Epithelial cell of alveolus of lung (primary cell): ENCODE results near the gene FOXO4. TPM values are rescaled to one million over a fixed set of nuclear protein-coding genes. Genes with fewer than 3 reads are reported as not detected.

ENCODE experiments used
- total RNA-seq: library from RNA; depleted of rRNA; stranded (reverse); fragments of >200 nt; gene quantifications from 2 replicates; pipeline ENCODE4 v1.2.1, GENCODE V29; 2015

Gene FOXO4, protein sequence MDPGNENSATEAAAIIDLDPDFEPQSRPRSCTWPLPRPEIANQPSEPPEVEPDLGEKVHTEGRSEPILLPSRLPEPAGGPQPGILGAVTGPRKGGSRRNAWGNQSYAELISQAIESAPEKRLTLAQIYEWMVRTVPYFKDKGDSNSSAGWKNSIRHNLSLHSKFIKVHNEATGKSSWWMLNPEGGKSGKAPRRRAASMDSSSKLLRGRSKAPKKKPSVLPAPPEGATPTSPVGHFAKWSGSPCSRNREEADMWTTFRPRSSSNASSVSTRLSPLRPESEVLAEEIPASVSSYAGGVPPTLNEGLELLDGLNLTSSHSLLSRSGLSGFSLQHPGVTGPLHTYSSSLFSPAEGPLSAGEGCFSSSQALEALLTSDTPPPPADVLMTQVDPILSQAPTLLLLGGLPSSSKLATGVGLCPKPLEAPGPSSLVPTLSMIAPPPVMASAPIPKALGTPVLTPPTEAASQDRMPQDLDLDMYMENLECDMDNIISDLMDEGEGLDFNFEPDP
- total RNA-seq, result 3.6 and 6.8 TPM in 2 replicates

DNA sequence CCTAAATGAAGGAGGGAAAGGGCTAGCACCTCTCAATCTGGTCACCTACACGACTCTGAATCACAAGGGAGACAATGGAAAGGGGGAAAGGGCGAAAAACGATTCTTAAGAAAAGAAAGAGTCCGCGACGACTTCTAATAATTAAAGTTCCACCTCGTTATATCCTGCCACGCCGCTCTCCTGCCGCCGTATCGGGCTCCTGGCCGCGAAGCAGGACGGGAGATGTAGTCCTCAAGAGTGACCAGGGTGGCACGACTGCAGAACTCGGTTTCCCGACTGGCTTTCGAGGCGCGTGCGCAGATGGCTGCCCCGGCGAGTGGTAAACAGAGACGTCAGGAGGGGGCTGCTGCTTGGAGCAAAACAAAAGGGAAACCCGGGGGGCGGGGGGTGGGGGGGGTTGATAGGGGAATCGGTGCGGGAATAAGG is at the start of gene FOXO4:
FOXO4 (plus strand) TSS at position 297 of the 426 bp plus-strand sequence. CDS start 678 bp downstream, outside the sequence.

DNA sequence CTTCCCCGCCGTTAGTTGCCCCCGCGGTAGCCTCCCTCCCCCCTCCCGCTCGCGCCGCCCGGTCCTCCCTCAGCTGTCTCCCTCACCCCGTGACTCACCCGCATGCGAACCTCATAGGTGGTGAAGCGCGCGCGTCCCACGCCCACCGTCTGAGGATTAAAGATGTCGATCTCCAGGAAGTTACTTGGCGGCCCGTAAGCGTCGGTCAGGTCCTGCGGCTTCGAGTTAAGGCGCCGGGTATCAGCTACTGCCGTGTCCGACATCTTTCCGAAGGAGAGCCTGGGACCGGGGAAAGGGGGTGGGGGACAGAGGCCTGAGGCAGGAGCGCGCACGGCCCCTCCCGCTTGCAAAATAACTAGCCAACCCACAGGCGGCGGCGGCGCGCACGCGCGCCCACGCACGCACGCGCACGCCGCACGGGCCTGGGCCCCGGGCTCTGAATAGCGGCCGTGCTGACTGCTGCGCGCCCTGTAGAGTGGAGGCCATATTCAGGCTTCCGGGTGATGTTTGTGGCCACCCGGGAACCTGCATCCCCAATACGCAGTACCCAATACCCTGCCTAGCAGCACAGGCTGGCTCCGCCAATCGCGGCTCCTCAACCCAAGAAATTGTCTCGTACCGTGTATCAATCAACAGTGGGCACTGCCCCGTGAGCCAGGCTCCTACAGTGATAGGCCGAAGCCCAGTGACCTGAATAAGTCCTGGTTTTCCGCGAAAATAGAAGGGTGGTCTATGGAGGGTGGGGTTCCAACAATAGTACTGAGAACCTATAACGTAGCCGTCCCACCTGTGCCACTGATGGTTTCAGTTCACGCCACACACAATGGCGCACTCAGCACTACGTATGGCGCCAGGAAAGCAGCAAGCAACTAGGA is 27.4 kb upstream of the FOXO4 start, which contains the start of gene SNX12:
SNX12 (minus strand) TSS at position 291 of the 875 bp plus-strand sequence; CDS start at position 263, 28 bp downstream.

DNA sequence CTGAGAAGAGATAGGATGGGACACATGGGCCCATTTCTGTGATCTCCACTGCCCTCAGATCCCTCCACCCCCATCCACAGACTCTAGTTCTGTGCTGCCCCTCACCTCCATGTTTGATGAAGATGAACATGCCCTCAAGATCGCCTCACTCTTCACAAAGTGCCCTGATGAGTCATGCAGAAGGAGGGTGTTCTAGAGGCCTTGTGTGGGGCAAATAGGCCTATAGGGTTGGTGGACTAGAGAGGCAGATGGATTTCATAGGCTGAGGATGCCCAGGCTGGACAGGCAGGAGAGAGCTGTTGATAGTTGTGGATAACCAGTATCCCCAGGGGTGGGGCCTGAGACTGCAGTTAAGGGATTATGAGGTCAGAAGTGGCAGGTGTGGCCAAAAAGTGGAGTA is 10.8 kb downstream of the FOXO4 start, which contains the start of gene CXorf65:
CXorf65 (minus strand) TSS at position 314 of the 400 bp plus-strand sequence; CDS start at position 130, 184 bp downstream.

DNA sequence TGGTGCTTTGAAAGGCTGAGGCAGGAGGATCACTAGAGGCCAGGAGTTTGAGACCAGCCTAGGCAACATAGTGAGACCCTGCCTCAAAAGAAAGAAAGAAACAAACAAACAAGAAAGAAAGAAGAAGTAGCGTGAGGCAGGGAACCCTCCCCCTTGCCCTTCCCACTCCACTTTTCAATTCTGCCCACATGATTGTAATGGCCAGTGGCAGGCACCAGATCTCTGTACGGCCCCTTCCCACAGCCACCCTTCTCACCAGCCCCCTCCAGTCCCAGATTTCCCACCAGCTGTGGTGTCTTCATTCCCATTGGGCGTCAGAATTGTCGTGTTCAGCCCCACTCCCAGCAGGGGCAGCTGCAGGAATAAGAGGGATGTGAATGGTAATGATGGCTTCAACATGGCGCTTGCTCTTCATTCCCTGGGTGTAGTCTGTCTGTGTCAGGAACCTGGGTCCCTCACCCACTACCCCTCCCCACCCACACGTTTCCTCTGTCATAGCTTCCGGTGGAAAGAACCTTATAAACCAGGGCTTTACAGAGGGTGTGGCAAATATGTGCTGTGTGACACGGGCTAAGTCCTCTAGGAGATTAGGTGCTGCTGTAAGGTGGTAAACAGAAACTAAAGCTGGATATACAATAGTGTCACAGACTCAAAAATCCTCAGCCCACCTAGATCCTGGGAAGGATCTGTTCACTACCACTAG is 15.6 kb downstream of the FOXO4 start, which contains the start of gene IL2RG:
IL2RG (minus strand) TSS at position 437 of the 703 bp plus-strand sequence; CDS start at position 399, 38 bp downstream.

DNA sequence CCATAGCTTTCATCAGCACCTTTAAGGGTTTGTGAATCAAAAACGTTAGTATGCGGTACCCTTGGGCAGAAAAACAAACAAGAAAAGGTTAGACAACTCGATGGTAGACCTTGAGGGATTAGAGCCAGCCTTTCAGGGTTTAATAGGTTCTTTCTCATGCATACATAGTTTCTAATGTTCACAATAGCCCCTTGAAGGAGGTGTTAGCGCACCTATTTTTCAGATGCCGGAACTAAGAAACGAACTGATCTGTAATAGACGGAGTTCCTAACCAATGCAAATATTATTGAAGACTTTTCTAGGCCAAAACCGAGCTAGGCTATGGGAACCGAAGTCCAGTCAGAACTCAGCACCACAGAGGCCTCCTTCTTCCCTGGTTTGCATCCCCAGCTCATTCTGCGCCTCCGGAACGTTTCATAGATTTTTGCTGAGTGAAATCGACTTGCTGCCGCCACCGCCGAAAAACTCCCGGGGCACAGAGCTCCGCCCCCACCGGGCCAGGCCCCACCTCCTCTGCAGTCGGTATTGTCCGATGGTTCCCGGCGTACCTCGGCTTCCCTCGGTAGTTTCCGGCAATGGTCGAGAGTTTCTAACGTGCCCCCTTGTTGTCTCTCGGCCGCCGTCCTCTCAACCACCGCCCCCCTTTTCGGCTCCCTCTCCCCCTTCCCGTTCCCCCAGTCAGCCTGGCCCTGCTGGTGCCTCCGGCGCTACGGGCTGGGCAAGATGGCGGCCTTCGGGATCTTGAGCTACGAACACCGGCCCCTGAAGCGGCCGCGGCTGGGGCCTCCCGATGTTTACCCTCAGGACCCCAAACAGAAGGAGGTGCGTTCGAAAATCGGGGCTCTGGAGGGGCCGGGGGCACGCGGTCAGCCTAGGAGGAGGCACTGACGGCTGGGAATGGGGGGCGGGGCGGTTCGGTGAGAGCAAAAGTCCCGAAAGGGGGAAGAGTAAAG is 22.7 kb downstream of the FOXO4 start, which contains the start of gene MED12:
MED12 (plus strand) TSS at position 565 of the 953 bp plus-strand sequence; CDS start at position 724, 159 bp downstream.

DNA sequence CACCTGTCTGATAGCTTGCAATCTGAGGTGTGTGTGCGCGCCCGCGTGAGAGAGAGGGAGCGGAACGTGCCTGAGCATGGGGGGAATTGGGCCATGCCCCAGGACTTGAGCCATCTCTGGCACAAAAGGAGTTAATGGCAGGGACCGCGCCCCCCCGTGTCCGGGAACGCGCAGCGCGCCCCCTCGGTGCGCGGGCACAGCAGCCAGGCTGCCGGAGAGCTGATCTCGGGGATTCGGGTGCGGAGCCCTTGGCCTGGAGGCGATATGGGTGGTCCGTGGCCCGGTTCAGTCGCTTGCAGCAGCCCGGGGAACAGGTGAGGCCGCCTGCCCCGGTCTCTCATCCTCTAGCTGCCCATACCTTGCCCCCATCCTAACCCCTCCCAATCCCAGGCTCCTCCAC is 49.0 kb downstream of the FOXO4 start, which contains the start of gene NLGN3:
NLGN3 (plus strand) TSS at position 191 of the 400 bp plus-strand sequence. CDS start 2,909 bp downstream, outside the sequence.

Other genes starting within 250 kb of the FOXO4 start
- not detected in 2 replicates for gene TEX11, start 187.1 kb upstream of the FOXO4 start, total RNA-seq
- gene SLC7A3, start 164.8 kb upstream of the FOXO4 start, total RNA-seq, result 0.39 TPM in 1 of 2 replicates, not detected in the other
- gene SNX12, start 27.5 kb upstream of the FOXO4 start, total RNA-seq, result 42.6 and 68.8 TPM in 2 replicates
- not detected in 2 replicates for gene CXorf65, start 10.9 kb downstream of the FOXO4 start, total RNA-seq
- gene IL2RG, start 15.7 kb downstream of the FOXO4 start, total RNA-seq, result not detected in 2 replicates
- gene MED12, start 22.7 kb downstream of the FOXO4 start, total RNA-seq, result 19.0 and 25.6 TPM in 2 replicates
- gene NLGN3, start 49.0 kb downstream of the FOXO4 start, total RNA-seq, result 0.39 and 3.1 TPM in 2 replicates
- not detected in 2 replicates for gene GJB1, start 127.4 kb downstream of the FOXO4 start, total RNA-seq
- 18.9 and 29.6 TPM in 2 replicates for gene ZMYM3, start 158.3 kb downstream of the FOXO4 start, total RNA-seq
- gene NONO, start 187.8 kb downstream of the FOXO4 start, total RNA-seq, result 316 and 409 TPM in 2 replicates
- gene ITGB1BP2, start 205.9 kb downstream of the FOXO4 start, total RNA-seq, result 0.13 and 0.80 TPM in 2 replicates